Panc1 (cell line): ENCODE data around the gene ZNF334. TPM values are rescaled to one million over a fixed set of nuclear protein-coding genes. Genes with fewer than 3 reads are reported as not detected.

Experiments used
- total RNA-seq: library from RNA; stranded (reverse); gene quantifications from one replicate; pipeline ENCODE4 v1.2.1, GENCODE V29; 2021; ENCODE audit not compliant: unreplicated experiment

The ZNF334 gene
- total RNA-seq, 1 experiment from 2014 or later, result 0.28 TPM

Other genes with a start within 250 kb of the ZNF334 start
- not detected for gene CDH22, start 205.1 kb downstream of the ZNF334 start, total RNA-seq
- 40.4 TPM for gene ELMO2, start 106.9 kb downstream of the ZNF334 start, total RNA-seq
- gene OCSTAMP, start 37.1 kb upstream of the ZNF334 start, total RNA-seq, result not detected
- 0.31 TPM for gene SLC13A3, start 137.9 kb upstream of the ZNF334 start, total RNA-seq
- 13.7 TPM for gene TP53RK, start 175.9 kb upstream of the ZNF334 start, total RNA-seq
- gene SLC2A10, start 196.1 kb upstream of the ZNF334 start, total RNA-seq, result 1.6 TPM